LNCAP (cell line): Measurements from ENCODE around the gene OSTN.

Experiments
- CTCF ChIP-seq: fragments of 450-650 bp; IDR thresholded peaks from 2 replicates; pipeline ENCODE4 v1.5.1; 2017; ENCODE audit warnings: mild to moderate bottlenecking

OSTN gene, protein sequence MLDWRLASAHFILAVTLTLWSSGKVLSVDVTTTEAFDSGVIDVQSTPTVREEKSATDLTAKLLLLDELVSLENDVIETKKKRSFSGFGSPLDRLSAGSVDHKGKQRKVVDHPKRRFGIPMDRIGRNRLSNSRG

DNA sequence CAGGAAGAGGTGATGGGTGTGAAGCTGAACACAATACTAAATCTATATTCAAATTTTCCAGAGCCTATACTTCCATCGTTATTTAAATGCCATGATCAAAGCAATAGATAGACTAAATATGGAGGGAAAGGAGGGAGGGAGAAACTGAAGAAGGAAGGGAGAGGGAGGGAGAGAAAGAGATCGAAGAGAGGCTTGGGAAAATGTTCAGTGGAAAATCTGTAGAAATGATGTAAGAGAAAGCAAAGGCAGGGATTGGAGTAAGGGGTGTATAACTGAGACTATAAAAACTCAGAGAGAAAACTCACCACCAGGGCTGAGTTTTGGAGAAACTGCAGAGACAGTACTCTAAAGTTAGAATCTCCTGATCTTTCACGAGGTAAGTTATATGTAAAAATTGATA is at the start of gene OSTN:
OSTN (plus strand) TSS at position 310 of the 400 bp plus-strand sequence. CDS start 13,292 bp downstream, outside the sequence.
- TF ChIP-seq CTCF = no peak

DNA sequence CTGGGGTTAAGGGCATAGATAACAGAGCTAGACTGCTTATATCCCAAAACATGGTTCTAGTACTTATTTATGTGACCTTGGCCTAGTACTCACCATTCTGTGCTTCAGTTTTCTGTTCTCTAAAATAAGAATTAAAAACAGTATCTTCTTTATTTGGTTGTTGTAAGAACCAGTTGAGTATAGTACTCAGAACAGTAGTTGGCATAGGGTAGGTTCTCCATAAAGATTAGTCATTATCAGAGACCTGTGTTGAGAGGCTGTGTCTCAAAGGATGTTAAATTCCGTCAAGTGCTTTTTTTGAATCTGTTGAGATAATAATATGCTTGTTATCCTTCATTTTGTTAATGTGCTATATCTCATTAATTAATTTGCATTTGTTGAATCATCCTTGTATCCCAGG is 47.4 kb upstream of the OSTN start:
- no peak for TF ChIP-seq CTCF

GRCh38 chr3:191154827-191155226 is 44.2 kb upstream of the OSTN start:
- no peak for TF ChIP-seq CTCF

DNA sequence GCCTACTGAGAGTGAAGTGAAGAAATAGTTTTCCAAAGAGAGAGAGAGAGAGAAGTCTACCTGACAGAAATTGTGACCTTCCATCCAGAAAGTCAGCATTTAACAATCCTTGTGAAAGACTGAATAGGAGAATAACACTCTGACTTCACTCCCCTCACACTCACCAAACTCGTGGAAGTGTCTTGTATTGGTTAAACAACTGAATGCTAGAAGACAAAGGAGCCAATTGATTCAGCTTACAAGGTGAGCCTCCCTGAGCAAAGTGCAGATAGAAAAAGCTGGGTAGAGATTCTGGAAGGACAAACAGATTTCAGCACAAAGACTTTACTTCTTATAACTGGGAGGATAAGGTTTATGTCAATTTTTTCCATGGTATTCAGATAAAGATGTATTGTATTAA is 40.8 kb upstream of the OSTN start:
- TF ChIP-seq CTCF = no peak

GRCh38 chr3:191158815-191159214 is 40.2 kb upstream of the OSTN start:
- TF ChIP-seq CTCF = no peak

- no peak for TF ChIP-seq CTCF
Observed at GRCh38 chr3:191165802-191166201, 33.2 kb upstream of the OSTN start.

DNA sequence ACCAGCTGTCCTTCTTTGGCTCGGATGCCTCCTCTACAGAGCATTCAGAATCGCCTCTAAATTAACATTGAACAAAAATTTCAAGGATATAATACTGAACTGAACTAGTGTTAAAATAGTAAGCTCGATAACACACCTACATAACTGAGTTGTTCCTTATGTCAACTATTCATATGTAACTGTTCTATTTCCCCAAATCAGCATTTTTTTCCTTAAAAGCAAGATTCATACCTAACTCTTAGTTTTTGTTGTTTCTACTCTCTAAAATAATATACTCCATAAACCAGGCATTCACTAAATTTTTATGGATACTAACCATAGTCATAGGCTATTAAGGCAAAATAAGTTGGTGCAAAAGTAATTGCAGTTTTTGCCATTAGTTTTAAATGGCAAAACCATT is 32.7 kb upstream of the OSTN start:
- TF ChIP-seq CTCF = no peak

GRCh38 chr3:191169566-191169965 is 29.5 kb upstream of the OSTN start:
- TF ChIP-seq CTCF = no peak
